Heart left ventricle (tissue), 13 donors: Measurements from ENCODE around the gene SLC24A4.

ENCODE experiments used
- POLR2A ChIP-seq, 2 donors: fragments of 450-650 bp; IDR thresholded peaks; one replicate each; pipeline ENCODE4 v1.6.1; 2017; ENCODE audit warnings: antibody characterized with exemption in 2 of 2, mild to moderate bottlenecking in 2 of 2, moderate library complexity in 2 of 2
- TF ChIP-seq, protein P1 (sequence below), 12 donors: fragments of 200-600 bp; sonication (generic) in 4 of 12; IDR thresholded peaks; one replicate each; pipeline versions ENCODE4 v1.5.0 to v1.8.0; 2018 to 2022; ENCODE audit warnings: antibody characterized with exemption in 12 of 12, mild to moderate bottlenecking in 5 of 12
- donor health status: ischemic (EF 13 %, LVEDD 7.1; RV severe dilation, severe dysfunction).
- donor health status: DM: no; HTN: yes; CAD: no.
- donor health status: DM: no; HTN: no; CAD: no.
- donor health status: ischemic (EF 25% LVEDD 6.9; RV normal size, moderate dysfunction).
- donor health status: ischemic (EF 25% LVEDD 5.7; RV mildly dilated, moderate dysfunction).
- donor health status: ischemic (EF 35%, LVEDD 5.7; RV mildly dilated, moderate dysfunction).
- donor health status: nonischemic (EF 11% LVEDD 7.7; RV severe dilation, severe dysfunction).
- donor health status: DM: yes; HTN: yes; CAD: no.
- donor health status: PGD.
- donor health status: ischemic (EF 29% LVEDD 5.4; RV normal size, mild dysfunction).
- donor health status: nonischemic (EF 23%, LVEDD 6.1; RV moderate dilation, normal function).

DNA sequence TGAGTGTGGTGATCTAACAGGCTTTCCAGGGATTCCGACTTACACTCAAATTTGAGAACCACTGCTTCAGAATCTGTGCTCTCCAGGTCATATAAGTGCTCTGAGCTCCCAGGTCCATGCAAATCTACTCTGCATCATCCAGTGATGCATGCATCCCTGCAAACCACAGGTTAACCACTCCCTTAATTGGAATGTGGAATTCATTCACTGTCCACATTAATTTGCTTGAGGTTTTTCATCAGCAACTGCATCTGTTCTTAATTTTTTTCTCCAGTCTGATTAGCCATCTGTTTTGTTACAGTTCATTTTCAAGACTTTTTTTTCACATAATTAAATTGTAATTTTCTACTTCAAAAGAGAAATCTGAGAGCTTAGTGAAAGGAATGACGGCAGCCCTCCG, 147.2 kb downstream of the SLC24A4 start:
- TF ChIP-seq, protein P1, sequence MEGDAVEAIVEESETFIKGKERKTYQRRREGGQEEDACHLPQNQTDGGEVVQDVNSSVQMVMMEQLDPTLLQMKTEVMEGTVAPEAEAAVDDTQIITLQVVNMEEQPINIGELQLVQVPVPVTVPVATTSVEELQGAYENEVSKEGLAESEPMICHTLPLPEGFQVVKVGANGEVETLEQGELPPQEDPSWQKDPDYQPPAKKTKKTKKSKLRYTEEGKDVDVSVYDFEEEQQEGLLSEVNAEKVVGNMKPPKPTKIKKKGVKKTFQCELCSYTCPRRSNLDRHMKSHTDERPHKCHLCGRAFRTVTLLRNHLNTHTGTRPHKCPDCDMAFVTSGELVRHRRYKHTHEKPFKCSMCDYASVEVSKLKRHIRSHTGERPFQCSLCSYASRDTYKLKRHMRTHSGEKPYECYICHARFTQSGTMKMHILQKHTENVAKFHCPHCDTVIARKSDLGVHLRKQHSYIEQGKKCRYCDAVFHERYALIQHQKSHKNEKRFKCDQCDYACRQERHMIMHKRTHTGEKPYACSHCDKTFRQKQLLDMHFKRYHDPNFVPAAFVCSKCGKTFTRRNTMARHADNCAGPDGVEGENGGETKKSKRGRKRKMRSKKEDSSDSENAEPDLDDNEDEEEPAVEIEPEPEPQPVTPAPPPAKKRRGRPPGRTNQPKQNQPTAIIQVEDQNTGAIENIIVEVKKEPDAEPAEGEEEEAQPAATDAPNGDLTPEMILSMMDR (IDR thresholded peaks at IDR 0.05) = no peak
- no peak for TF ChIP-seq POLR2A (IDR thresholded peaks at IDR 0.05)
